GM18519 (cell line): ENCODE measurements around the gene ARPC1A.
A peak's percentile ranks its signal among the peaks of the same experiment; 100 is the strongest.
"Not testable (repeated sequence)": the region's sequence is repeated elsewhere in the genome, so short reads cannot be mapped to it uniquely, and the experiment has no call there.

Source experiments
- ATAC-seq: cut with Tn5 transposase; IDR thresholded peaks from one replicate; pipeline ENCODE4 v1.9.1; 2021; ENCODE audit warnings: mild to moderate bottlenecking, moderate library complexity; ENCODE audit not compliant: unreplicated experiment, low FRiP score

ARPC1A gene

DNA sequence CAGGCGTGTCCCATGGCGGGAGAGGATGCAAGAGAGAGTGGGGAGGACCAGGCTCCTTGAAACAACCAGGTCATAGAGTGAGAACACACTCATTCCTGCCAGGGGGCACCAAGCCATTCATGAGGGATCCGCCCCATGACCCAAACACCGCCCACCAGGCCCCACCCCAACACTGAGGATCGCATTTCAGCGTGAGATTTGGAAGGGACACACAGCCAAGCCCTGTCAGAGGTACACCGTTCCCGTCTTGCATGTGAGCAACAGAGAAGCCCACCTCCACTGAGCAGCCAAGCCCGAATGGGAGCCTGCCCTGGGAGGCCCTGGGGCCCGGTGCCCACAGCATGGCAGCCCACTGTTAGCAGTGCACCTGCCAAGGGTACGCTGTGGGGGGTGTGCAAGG, 40.9 kb downstream of the ARPC1A start:
- ATAC-seq: no peak

DNA sequence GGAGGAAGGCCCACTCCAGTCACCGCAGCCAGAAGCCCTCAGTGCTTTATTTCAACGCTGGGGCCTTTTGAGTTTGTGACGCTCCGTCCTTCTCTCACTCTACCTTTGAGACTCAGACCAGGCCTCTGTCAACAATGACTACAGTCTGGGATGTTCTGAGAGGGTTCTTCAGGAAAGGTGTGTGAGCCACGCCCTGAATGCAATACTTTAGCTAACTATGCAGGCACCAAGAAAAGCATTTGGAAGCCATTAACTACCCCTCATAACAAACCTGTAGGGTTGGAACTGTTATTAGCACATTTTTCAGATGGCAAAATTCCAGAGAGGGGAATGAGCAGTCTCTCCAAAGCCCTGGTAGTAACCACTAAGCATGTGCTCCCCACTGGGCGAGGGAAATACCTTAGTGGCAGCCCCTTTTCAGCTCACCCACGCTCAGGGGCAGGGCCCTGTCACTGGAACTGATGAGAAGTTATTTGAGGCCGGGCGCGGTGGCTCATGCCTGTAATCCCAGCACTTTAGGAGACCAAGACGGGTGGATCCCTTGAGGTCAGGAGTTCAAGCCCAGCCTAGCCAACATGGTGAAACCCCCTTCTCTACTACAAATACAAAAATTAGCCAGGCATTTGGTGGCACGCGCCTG, 43.2 kb downstream of the ARPC1A start:
- ATAC-seq: no peak

DNA sequence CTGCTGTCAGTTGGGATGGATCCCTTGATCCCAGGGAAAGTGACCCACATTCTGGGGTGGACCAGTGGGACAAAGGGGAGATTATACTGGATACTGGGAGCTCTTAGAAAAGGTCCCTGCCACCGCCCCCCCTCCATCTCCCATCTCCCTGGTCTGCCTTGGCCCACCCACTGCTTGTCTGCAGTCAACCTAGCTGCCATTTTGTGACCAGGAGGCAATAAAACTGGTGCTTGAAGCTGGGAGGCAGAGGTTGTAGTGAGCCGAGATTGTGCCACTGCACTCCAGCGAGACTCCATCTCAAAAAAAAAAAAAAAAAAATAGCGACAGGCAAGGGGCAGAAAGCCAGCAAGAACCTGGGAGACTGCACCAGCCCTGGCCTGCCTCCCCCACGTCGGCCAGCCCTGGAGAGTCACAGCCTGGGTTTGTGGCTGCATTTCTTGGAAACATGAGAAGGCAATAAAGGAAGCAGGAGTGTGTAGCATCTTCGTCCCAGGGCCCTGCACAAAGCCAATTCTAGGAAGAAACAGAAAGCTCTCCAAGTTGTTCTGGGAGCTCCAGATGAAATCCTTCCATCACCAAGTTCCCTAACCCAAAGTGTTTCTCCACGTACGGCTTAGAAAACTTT, 44.2 kb downstream of the ARPC1A start:
- ATAC-seq: no peak

DNA sequence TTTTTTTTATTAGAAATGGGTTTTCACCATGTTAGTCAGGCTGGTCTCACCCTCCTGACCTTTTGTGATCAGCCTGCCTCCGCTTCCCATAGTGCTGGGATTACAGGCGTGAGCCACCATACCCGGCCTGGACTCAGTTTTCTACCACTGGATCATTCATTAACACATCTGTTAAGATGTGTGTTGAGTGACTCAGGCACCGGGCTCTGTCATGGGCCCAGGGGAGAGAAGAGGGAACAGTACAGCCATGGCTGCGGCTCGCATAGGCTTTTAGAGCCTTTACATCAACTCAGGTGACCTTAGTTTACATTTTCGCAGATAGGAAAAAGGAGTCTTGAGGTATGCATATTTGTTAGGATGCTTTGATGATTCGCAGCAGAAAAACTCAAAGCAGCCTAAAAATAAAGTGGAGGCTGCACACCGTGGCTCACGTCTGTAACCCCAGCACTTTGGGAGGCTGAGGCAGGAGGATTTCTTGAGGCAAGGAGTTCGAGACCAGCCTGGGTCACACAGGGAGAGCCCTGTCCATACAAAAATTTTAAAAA, 45.8 kb downstream of the ARPC1A start:
- no peak for ATAC-seq

DNA sequence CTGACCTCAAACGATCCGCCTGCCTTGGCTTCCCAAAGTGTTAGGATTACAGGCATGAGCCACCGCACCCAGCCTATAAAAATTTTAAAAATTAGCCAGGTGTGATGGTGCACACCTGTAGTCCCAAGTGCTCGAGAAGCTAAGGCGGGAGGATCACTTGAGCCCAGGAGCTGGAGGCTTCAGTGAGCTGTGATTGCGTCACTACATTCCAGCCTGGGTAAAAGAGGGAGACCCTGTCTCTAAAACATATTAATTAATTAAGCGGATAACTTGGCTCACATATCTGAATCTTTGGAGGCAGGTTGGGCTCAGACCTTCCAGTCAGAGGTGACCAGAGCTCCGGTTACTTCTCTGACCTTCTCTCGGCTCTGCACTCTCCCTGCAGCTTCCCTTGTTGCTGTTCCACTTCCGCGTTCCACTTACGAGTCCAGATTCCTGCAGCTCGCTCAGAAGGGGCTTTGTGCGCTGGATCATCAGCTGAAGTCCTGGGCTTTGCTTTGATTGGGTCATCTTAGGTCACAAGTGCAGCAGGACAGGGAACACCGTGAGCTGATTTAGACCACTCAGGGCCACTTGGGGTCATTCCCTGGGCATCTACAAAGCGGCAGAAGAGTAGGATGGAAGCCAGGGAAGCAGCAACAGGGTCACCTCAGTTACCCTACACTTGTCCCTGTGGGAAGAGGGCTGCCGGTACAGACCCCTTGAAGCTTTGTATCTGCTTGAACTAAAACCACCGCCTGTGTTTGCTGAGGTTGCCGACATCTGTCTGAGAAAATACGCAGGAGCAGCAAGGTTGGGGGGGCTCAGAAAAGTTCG, 46.8 kb downstream of the ARPC1A start:
- ATAC-seq: no peak

DNA sequence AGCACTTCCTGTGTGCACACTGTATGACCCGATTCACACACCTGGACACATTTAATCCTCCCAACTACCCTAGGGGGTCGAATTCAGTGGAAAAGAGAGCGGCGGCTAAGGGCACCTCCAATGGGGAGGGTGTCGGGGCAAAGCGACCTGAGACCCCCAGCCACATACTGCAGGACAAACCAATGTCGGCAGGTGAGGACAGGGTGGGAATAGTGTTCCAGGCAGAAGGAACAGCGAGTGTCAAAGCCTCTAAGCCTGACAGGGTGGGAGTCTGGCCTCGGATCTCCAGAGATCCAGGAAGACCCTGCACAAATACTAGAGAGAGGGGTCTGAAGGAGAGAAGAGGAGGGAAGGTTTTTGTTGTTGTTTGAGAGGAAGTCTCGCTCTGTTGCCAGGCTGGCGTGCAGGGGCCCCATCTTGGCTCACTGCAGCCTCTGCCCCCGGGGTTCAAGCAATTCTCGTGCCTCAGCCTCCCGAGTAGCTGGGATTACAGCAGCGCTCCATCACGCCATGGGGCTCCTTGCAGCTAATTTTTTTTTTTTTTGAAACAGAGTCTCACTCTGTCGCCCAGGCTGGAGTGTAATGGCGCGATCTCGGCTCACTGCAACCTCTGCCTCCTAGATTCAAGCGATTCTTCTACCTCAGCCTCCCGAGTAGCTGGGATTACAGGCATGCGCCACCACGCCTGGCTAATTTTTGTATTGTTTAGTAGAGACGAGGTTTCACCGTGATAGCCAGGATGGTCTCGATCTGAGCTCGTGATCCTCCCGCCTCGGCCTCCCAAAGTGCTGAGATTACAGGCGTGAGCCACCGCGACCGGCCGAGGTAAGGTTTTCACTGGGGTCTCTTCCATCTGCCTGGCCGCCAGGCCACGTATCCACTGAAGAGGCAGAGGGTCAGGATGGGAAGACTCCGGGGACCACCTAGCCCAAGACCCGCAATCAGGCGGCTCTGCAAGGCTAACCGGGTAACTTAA, 47.7 kb downstream of the ARPC1A start:
- no peak for ATAC-seq

DNA sequence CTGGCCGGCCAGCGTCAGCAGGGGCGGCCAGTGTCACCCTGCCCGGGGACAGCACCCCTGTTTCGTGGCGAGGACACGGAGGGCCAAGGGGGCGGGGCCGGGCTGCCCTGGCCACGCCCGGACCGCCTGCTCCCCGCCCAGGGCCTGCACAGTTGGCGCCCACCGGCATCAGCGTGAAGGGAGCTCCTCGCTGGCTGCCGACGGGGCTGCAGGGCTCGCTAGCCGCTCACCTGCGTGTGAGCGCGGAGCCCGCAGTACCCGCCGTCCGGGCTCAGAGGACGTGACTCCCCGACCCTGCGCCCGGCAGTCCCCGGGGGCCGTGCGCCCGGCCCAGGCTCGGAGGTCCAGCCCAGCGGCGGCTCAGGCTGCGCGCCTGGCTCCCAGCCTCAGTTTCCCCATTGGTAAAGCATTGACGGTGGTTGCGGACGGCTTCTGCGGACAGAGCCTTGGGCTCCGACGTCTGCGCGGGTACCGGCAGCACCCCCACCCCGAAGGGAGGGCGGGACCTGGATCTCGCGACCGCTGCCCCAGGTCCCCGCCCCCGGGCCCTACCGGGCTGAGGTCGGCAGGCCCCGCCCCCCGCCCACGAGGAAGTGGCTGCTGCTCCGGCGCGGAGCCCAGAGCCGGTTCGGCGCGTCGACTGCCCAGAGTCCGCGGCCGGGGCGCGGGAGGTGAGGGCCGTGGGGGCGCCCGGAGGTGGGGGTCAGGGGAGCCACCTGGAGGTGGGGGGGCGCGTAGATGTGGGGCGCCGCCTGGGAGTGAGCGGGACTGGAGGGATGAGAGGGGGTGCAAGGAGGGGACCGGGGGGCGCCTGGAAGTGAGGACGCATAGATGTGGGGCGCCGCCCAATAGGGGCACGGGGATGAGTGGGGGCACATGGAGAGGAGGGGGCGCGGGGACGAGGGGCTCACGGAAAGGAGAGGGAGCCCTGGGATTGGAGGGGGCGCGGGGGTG, 48.7 kb downstream of the ARPC1A start, which contains the start of gene ARPC1B:
ARPC1B (plus strand) TSS at position 620 of the 954 bp plus-strand sequence. CDS start 10,985 bp downstream, outside the sequence.
- ATAC-seq: no peak

DNA sequence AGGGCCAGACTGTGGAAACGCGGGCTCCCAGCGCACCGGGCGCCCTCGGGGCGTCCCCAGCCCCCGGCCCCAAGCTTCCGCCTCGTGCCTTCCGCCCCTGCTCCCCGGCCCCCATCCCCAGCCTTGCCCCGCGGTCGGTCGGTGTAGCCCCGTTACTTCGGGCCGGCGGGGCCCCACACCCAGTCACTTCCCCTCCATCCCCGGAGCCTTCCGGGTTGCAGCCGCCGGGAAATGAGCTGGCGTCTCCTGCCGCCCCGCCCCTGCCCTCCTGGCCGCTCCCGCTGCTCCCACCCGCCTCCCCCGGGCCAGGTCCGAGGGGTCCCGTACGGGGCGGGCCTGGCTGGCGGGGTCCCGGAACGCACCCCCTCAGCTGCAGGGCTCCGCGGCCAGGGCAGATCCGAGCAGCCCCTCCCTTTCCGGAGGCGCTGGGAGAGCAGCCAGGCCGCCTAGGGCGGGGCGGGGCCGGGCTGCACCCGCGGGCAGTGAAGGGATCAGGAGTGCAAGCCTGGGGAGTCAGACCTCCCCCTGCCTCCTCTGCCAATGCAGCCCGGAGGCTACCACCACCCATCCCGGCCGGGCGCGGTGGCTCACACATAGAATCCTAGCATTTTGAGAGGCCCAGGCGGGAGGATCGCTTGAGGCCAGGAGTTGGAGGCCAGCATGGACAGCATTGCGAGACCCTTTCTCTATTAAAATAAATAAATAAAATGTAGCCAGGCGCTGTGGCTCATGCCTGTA, 49.5 kb downstream of the ARPC1A start:
- no peak for ATAC-seq

DNA sequence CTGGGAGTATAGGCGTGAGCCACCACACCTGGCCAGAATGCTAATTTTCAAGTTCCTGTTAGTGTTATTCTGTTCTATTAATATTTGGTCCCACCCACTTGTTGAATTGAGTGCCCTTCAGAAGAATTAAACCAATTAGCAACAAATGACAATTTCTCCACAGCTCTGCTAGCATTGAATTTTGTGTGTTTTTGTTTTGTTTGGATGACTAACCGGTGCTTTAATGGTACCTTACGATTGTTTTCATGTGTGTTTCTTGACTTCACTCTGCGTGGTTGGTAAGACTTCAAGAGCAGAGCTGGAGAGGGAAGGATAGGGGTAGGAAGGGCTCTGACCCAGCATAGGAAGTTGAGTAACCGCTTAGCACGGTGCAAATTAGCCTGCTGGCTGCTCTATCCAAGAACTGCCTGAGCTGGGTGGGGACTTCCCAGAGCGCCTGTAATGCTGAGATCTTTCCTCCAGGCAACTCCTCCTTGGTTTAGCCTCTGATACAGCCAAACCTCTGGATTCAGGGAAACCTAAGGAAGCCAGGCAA, 53.4 kb downstream of the ARPC1A start:
- no peak for ATAC-seq

DNA sequence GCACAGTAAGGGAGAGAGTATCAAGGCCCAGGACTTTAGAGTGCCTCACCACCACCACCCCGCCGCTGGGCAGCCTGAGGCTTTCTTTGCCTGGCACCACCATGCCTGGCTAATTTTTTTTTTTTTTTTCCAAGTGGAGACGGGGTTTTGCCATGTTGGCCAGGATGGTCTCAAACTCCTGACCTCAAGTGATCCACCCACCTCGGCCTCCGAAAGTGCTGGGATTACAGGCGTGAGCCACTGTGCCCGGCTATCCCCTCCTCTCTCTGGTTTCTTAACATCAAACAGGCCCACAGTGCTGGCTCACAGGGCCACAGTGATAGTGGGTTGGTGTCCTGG, 54.0 kb downstream of the ARPC1A start:
- not testable (repeated sequence) for ATAC-seq

DNA sequence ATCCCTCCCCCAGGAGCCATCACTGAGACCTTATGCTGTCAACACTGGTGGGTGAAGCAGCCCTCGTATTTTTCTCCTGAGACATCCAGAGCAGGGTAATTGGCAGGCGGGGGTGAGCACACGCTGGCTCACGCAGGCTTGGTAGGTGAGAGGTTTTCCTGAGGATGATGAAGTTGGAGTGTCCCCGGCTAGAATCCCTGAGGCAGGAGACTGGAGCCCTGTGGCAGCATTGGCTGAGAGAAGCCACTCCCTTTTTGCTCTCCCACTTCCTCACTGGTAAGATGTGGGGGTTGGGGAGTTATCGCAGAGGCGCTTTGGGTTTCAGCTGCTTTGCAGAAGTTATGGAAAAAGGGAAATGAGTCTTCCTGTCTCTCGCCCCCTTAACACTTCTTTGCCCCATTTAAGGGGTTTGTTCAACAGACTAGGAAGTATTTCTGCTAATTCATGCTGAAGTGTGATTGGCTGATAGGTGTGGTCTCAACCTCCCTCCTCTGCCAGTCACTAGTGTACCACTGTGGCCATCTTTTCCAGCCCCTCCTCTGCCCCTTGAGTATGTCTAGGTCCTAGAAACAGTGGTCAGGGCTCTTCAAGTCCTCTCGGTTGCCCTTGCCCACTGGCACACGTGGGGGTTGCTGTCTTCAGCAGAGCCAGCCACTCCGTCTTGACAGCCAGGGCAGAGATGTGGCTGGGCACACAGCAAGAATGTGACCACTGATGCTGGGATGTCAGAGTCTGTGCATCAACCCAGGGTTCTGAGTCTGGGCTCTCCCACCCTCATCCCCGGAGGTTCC, 54.5 kb downstream of the ARPC1A start:
- no peak for ATAC-seq

DNA sequence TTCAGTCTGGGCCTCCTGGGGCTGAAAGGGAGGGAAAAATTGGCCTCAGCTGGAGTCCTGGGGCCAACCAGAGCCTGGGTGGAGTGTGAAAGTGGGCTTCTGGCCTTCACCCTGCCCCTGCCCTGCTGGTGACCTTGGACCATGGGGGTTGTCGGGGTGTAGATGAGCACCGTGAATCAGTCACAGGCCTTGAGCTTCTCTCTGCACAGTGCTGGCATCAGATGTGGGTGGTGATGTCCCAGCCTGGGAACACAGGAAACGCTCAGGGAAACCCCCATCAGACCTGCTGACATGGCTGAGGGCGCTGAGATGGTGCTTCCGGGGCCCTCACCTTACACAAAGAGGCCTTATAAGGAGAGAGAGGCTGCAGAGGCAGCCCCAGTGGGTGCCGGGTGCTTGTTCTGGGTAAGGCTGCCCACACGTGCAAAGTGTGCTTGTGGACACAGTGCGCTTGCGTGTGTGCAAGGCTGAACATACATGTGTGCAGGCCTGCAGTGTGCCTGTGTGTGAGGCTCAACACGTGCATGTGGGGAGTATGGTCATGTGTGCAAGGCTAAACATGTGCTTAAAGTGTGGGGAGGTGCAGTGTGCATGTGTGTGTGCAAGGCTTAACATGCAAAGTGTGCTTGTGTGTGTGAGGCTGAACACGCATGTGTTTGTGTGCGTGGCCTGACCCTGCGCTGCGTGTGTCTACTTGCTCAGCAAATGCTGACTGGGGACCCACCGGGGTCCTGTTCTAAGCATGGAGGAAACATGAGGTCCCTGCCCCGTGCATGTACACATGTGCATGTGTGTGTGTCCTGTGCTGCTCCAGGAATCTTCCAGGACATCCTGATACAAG, 55.3 kb downstream of the ARPC1A start:
- ATAC-seq: peak; percentile 70

DNA sequence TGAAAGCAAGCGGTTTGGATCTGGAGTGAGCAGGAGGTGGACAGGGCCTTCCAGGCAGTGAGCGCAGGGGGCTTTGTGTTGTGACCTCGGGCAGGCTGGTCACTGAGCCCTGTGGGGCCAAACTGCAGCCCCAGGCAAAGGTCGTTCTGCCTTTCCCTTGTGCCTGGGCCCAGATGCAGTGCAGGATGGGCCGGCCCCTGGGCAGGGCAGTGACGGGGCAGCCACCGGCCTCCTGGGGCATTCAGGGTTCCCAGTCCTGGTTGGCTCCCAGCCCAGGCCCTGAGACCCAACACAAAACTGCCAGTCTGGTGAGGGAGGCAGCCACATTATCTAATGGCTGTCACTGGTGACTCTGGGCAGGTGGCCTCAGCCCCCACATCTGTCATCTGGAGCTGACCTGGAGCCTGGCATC, 56.0 kb downstream of the ARPC1A start:
- no peak for ATAC-seq

DNA sequence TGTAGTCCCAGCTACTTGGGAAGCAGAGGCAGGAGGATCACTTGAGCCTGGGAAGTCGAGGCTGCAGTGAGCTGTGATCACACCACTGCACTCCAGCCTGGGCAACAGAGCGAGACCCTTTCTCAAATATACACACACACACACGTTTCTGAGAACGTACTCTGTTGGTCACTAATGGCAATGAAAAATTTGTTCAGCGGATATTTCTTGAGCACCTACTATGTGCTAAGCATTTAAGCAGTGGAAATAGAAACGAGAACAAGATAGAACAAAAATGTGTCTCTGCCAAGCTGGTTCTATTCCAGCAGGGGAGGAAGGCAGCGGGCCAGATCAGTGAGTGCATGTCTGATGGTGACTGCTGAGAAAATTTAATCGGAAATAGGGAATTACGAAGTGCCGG, 57.5 kb downstream of the ARPC1A start:
- ATAC-seq: no peak

DNA sequence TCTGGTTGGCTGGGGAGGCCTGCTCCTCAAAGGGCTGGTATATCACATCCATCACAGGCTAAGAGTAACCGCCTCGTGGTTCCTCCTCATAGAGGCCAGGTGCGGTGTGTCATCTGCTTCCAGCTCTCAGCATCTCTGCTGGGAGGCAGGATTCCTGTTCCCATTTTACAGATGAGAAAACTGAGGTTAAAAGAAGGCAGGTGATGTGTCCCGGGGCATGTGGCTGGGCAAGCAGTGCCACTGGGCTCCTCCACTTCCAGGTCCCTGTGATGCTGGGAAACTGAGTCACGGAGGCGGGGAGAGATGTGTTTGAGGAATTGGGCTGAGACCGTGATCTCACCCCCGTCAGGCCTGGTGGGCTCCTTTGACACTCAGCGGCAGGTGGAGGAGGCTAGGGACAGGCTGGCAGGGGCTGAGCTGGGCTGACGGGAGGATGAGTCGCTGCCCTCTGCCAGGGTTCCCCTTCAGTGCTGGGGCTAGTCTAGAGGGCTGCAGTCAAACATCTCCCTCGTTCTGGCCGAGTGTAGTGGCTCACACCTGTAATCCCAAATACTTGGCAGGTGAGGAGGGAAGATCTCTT, 58.2 kb downstream of the ARPC1A start:
- no peak for ATAC-seq

DNA sequence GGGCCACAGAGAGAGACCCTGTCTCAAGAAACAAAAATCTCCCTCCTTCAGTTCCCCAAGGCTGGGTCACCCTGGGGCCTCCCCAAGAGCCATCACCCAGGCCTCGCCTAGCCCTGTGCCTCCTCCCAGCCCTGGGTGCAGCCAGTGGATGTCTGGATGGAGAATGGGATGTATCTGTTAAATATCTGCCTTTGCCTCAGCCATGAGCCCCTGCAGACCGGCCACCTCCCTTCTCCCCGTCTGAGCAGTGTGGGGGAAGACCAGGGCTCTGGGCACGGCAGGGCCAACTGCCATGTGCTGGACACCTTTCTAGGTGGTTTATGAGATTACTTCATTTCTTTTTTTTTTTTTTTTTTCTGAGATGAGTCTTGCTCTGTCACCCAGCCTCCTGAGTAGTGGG, 58.8 kb downstream of the ARPC1A start:
- ATAC-seq: no peak
